H1 (cell line): Measurements from ENCODE around the gene RALA. TPM values are rescaled to one million over a fixed set of nuclear protein-coding genes. Genes with fewer than 3 reads are reported as not detected.

Experiments
- CREB1 ChIP-seq: IDR thresholded peaks from 2 replicates; pipeline ENCODE4 v1.6.1; 2012; ENCODE audit warnings: inconsistent platforms
- NRF1 ChIP-seq: IDR thresholded peaks from 2 replicates; pipeline ENCODE4 v1.6.1; 2011; ENCODE audit warnings: mild to moderate bottlenecking, low read depth, low read length, improper control_type of control experiment
- RXRA ChIP-seq: IDR thresholded peaks from 2 replicates; pipeline ENCODE4 v1.6.1; 2011; ENCODE audit warnings: low read depth, mild to moderate bottlenecking, low read length, moderate library complexity; ENCODE audit not compliant: insufficient read depth
- SIN3A ChIP-seq, 2 experiments: IDR thresholded peaks in 1 of 2; conservative IDR thresholded peaks in 1 of 2; 2 replicates each; pipeline ENCODE4 v1.6.1; 2011 to 2012; ENCODE audit warnings: low read length in 2 of 2, improper control_type of control experiment in 1 of 2, low read depth in 1 of 2, mild to moderate bottlenecking in 1 of 2
- polyA plus RNA-seq, 7 experiments: library from polyadenylated mRNA; depleted of rRNA in 3 of 7; stranded (reverse) in 5 of 7; unstranded in 2 of 7; fragments of >200 nt in 5 of 7; fragments of 200-250 nt in 2 of 7; gene quantifications; 1 replicate in 5 of 7; 2 replicates in 1 of 7; 4 replicates in 1 of 7; pipeline versions ENCODE4 v1.2.1 to v1.2.3, GENCODE V29; 2011 to 2013; ENCODE audit warnings: missing spikeins in 2 of 7, mixed read lengths in 2 of 7
- total RNA-seq: library from RNA; stranded (reverse); fragmentation: NEBNext Ultra II Directional; extraction: Animal tissue kit (Norgen Biotek cat#: 25700); gene quantifications from 2 replicates; pipeline ENCODE4 v1.2.1, GENCODE V29; 2021

RALA gene
- total and polyA plus RNA-seq, 2 of the 8 experiments (the other 6 are each of a cell fraction or from before 2014, with no cell fraction given) = 24.1 to 72.8 TPM

GRCh38 chr7:39608278-39608677 lies 15.1 kb upstream of the RALA start (continued):
- TF ChIP-seq NRF1 (no peak), CREB1 (no peak), SIN3A (conservative IDR thresholded peaks at IDR 0.05 in 1 of 2, IDR thresholded peaks at IDR 0.05 in 1 of 2; ENCODE audit: low read depth in 1 of 2, low read length in 2 of 2) (no peak), RXRA (no peak)
